GM23338 (cell line): Measurements from ENCODE around the gene EVL. TPM values are rescaled to one million over a fixed set of nuclear protein-coding genes. Genes with fewer than 3 reads are reported as not detected.

ENCODE experiments used
- ATAC-seq: fragments of 200-7000 bp; cut with Tn5 transposase; 3 replicates; pipeline ENCODE4 v1.9.1; 2020
- DNase-seq: peaks from one replicate; pipeline ENCODE4 v3.0.0-alpha.2; 2015; ENCODE audit warnings: low spot score
- H2AFZ ChIP-seq: fragments of 200-600 bp; sonication (generic); 2 replicates; pipeline ENCODE4 v1.8.0; 2016; ENCODE audit warnings: antibody characterized with exemption, mild to moderate bottlenecking, moderate library complexity
- H3F3A ChIP-seq: fragments of 200-600 bp; sonication (generic); replicated peaks from 2 replicates; pipeline ENCODE4 v1.8.0; 2017; ENCODE audit warnings: antibody characterized with exemption, mixed run types, low read depth
- H3K27ac ChIP-seq: fragments of 200-600 bp; sonication (generic); 2 replicates; pipeline ENCODE4 v1.6.1; 2016; ENCODE audit warnings: low read depth
- H3K27me3 ChIP-seq: fragments of 200-600 bp; sonication (generic); 2 replicates; pipeline ENCODE4 v1.8.0; 2016; ENCODE audit warnings: mild to moderate bottlenecking, mixed run types, moderate library complexity; ENCODE audit not compliant: insufficient read depth
- H3K36me3 ChIP-seq: fragments of 200-600 bp; sonication (generic); 2 replicates; pipeline ENCODE4 v1.8.0; 2016; ENCODE audit warnings: mild to moderate bottlenecking; ENCODE audit not compliant: insufficient read depth
- H3K4me1 ChIP-seq: fragments of 200-600 bp; sonication (generic); 2 replicates; pipeline ENCODE4 v1.8.0; 2016; ENCODE audit warnings: mild to moderate bottlenecking, moderate library complexity; ENCODE audit not compliant: insufficient read depth
- H3K4me2 ChIP-seq: fragments of 200-600 bp; sonication (generic); 2 replicates; pipeline ENCODE4 v1.7.1; 2017; ENCODE audit warnings: mixed run types
- H3K4me3 ChIP-seq: fragments of 200-600 bp; sonication (generic); 2 replicates; pipeline ENCODE4 v1.6.1; 2016; ENCODE audit warnings: mixed run types
- H3K79me2 ChIP-seq: fragments of 200-600 bp; sonication (generic); replicated peaks from 2 replicates; pipeline ENCODE4 v1.8.0; 2017; ENCODE audit warnings: mild to moderate bottlenecking; ENCODE audit not compliant: insufficient read depth
- H3K9me2 ChIP-seq: fragments of 200-600 bp; sonication (generic); 2 replicates; pipeline ENCODE4 v1.8.0; 2017; ENCODE audit not compliant: insufficient read depth
- H4K20me1 ChIP-seq: fragments of 200-600 bp; sonication (generic); replicated peaks from 2 replicates; pipeline ENCODE4 v1.8.0; 2017; ENCODE audit warnings: mild to moderate bottlenecking; ENCODE audit not compliant: insufficient read depth
- H3K27ac Mint-ChIP-seq: 2 replicates; pipeline ENCODE4 v1.8.0; 2020; ENCODE audit warnings: inconsistent platforms, mild to moderate bottlenecking, moderate library complexity, mixed read lengths
- H3K27me3 Mint-ChIP-seq: 3 replicates; pipeline ENCODE4 v1.8.0; 2022; ENCODE audit warnings: low read depth, mild to moderate bottlenecking, moderate library complexity, mixed read lengths, inconsistent platforms; ENCODE audit not compliant: insufficient read depth, poor library complexity
- H3K36me3 Mint-ChIP-seq: 3 replicates; pipeline ENCODE4 v1.8.0; 2021; ENCODE audit warnings: low read depth, mild to moderate bottlenecking, inconsistent platforms, moderate library complexity, mixed read lengths
- H3K4me1 Mint-ChIP-seq: 3 replicates; pipeline ENCODE4 v1.8.0; 2020; ENCODE audit warnings: mild to moderate bottlenecking, inconsistent platforms, mixed read lengths
- H3K4me3 Mint-ChIP-seq: 3 replicates; pipeline ENCODE4 v1.8.0; 2021; ENCODE audit warnings: moderate library complexity, mild to moderate bottlenecking, inconsistent platforms, mixed read lengths
- H3K9me3 Mint-ChIP-seq: 3 replicates; pipeline ENCODE4 v1.8.0; 2020; ENCODE audit warnings: moderate library complexity, mild to moderate bottlenecking, inconsistent platforms, mixed read lengths
- CREB1 ChIP-seq: fragments of 250-450 bp; sonication (Bioruptor Pico); IDR thresholded peaks from 2 replicates; pipeline ENCODE4 v1.5.0; 2020; ENCODE audit warnings: low read depth, mild to moderate bottlenecking, moderate library complexity
- EZH2 ChIP-seq: fragments of 200-600 bp; sonication (generic); IDR thresholded peaks from one replicate; pipeline ENCODE4 v1.8.0; 2017; ENCODE audit warnings: antibody characterized with exemption, mild to moderate bottlenecking, low read depth; ENCODE audit not compliant: unreplicated experiment
- JUNB ChIP-seq: IDR thresholded peaks from one replicate; pipeline ENCODE4 v1.6.1; 2016; ENCODE audit warnings: antibody characterized with exemption; ENCODE audit not compliant: unreplicated experiment
- NANOG ChIP-seq: IDR thresholded peaks from 2 replicates; pipeline ENCODE4 v1.6.1; 2016; ENCODE audit warnings: antibody characterized with exemption, borderline replicate concordance
- POLR2AphosphoS5 ChIP-seq: IDR thresholded peaks from 2 replicates; pipeline ENCODE4 v1.6.1; 2016; ENCODE audit warnings: antibody characterized with exemption, low read depth
- ZNF114 ChIP-seq: fragments of 250-450 bp; sonication (Bioruptor Pico); IDR thresholded peaks from 2 replicates; pipeline ENCODE4 v1.5.0; 2020; ENCODE audit warnings: mild to moderate bottlenecking, moderate library complexity
- ZNF331 ChIP-seq: fragments of 250-450 bp; sonication (Bioruptor Pico); IDR thresholded peaks from 2 replicates; pipeline ENCODE4 v1.5.0; 2020; ENCODE audit warnings: low read depth, mild to moderate bottlenecking, moderate library complexity
- polyA plus RNA-seq: library from polyadenylated mRNA; unstranded; fragments of >200 nt; fragmentation: Nextera tagmentation; extraction: Ambion mirVana; gene quantifications from 2 replicates; pipeline ENCODE4 v1.2.1, GENCODE V29; 2016
- total RNA-seq: library from RNA; depleted of rRNA; stranded (reverse); fragments of >200 nt; shearing (Covaris generic); gene quantifications from 2 replicates; pipeline ENCODE4 v1.2.3, GENCODE V29; 2014
- TF ChIP-seq, protein P1 (sequence below): fragments of 250-450 bp; sonication (Bioruptor Pico); IDR thresholded peaks from 2 replicates; pipeline ENCODE4 v1.5.0; 2020; ENCODE audit warnings: mild to moderate bottlenecking, moderate library complexity
- TF ChIP-seq, protein P2 (sequence below): IDR thresholded peaks from 2 replicates; pipeline ENCODE4 v1.6.1; 2016; ENCODE audit warnings: antibody characterized with exemption
- TF ChIP-seq, protein P3 (sequence below): IDR thresholded peaks from one replicate; pipeline ENCODE4 v1.6.1; 2018; ENCODE audit warnings: antibody characterized with exemption; ENCODE audit not compliant: unreplicated experiment

EVL gene
- total and polyA plus RNA-seq, 2 experiments from 2014 or later = 28.2 to 50.5 TPM

DNA sequence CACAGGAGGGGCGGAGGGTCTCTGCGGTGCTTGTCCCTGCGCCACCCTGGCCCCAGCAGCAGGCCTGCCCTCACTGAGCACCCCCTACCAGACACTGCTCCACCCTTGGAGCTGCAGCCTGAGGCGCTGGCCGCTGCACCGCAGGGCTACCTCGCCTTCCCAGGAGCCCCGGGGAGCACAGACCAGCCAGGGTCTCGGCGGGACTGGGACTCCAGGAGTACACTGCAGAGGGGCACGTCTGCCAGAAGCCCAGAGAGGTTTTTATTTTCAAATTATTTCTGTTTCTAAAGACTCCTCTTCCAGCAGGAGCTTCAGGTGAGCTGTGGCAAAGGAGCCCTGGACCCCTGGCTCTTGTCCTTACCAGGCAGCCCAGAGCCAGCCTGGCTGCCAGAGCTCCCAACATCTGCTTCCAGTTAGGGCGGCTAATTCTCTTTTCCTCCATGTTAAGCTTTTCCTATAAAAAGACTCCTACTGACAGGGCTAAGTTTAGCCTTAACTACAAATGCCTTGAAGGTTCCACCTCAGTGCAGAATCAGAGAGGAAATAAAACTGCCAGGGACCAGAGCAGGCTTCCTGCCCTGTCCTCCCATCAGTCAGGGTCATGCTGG is 67.8 kb downstream of the EVL start:
- DNase-seq (no peak), ATAC-seq (no peak)
- Histone ChIP-seq H3K4me3 (no peak overlapping the region), H3K27me3 (no peaks in the 10 kb centered on the region), H3K4me1 (peaks cover 4% of the 10 kb centered on the region; the same call in 1 of the 2 replicates), H3K36me3 (no peaks in the 10 kb centered on the region), H4K20me1 (no peaks in the 10 kb centered on the region; the same call in 1 of the 2 replicates), H3K4me2 (no peak overlapping the region), H2AFZ (no peak overlapping the region), H3K27ac (no peak overlapping the region), H3K79me2 (no peaks in the 10 kb centered on the region), H3F3A (no peaks in the 10 kb centered on the region), H3K9me2 (no peaks in the 10 kb centered on the region)
- Mint-ChIP-seq H3K36me3 (peaks cover 3% of the 10 kb centered on the region; the same call in 2 of the 3 replicates), H3K4me3 (no peak overlapping the region), H3K4me1 (peaks cover 11% of the 10 kb centered on the region), H3K9me3 (no peaks in the 10 kb centered on the region; the same call in 2 of the 3 replicates), H3K27me3 (peaks cover 9% of the 10 kb centered on the region), H3K27ac (no peak overlapping the region)
- TF ChIP-seq EZH2 (no peak), POLR2AphosphoS5 (no peak), ZNF114 (CRISPR knock-in tag) (no peak), ZNF331 (CRISPR knock-in tag) (no peak), CREB1 (CRISPR knock-in tag) (no peak), JUNB (no peak), NANOG (no peak)
- TF ChIP-seq, protein P1, sequence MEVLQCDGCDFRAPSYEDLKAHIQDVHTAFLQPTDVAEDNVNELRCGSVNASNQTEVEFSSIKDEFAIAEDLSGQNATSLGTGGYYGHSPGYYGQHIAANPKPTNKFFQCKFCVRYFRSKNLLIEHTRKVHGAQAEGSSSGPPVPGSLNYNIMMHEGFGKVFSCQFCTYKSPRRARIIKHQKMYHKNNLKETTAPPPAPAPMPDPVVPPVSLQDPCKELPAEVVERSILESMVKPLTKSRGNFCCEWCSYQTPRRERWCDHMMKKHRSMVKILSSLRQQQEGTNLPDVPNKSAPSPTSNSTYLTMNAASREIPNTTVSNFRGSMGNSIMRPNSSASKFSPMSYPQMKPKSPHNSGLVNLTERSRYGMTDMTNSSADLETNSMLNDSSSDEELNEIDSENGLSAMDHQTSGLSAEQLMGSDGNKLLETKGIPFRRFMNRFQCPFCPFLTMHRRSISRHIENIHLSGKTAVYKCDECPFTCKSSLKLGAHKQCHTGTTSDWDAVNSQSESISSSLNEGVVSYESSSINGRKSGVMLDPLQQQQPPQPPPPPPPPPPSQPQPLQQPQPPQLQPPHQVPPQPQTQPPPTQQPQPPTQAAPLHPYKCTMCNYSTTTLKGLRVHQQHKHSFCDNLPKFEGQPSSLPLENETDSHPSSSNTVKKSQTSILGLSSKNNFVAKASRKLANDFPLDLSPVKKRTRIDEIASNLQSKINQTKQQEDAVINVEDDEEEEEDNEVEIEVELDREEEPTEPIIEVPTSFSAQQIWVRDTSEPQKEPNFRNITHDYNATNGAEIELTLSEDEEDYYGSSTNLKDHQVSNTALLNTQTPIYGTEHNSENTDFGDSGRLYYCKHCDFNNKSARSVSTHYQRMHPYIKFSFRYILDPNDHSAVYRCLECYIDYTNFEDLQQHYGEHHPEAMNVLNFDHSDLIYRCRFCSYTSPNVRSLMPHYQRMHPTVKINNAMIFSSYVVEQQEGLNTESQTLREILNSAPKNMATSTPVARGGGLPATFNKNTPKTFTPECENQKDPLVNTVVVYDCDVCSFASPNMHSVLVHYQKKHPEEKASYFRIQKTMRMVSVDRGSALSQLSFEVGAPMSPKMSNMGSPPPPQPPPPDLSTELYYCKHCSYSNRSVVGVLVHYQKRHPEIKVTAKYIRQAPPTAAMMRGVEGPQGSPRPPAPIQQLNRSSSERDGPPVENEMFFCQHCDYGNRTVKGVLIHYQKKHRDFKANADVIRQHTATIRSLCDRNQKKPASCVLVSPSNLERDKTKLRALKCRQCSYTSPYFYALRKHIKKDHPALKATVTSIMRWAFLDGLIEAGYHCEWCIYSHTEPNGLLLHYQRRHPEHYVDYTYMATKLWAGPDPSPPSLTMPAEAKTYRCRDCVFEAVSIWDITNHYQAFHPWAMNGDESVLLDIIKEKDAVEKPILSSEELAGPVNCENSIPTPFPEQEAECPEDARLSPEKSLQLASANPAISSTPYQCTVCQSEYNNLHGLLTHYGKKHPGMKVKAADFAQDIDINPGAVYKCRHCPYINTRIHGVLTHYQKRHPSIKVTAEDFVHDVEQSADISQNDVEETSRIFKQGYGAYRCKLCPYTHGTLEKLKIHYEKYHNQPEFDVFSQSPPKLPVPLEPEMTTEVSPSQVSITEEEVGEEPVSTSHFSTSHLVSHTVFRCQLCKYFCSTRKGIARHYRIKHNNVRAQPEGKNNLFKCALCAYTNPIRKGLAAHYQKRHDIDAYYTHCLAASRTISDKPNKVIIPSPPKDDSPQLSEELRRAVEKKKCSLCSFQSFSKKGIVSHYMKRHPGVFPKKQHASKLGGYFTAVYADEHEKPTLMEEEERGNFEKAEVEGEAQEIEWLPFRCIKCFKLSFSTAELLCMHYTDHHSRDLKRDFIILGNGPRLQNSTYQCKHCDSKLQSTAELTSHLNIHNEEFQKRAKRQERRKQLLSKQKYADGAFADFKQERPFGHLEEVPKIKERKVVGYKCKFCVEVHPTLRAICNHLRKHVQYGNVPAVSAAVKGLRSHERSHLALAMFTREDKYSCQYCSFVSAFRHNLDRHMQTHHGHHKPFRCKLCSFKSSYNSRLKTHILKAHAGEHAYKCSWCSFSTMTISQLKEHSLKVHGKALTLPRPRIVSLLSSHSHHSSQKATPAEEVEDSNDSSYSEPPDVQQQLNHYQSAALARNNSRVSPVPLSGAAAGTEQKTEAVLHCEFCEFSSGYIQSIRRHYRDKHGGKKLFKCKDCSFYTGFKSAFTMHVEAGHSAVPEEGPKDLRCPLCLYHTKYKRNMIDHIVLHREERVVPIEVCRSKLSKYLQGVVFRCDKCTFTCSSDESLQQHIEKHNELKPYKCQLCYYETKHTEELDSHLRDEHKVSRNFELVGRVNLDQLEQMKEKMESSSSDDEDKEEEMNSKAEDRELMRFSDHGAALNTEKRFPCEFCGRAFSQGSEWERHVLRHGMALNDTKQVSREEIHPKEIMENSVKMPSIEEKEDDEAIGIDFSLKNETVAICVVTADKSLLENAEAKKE (CRISPR knock-in tag) = no peak
- TF ChIP-seq, protein P2, sequence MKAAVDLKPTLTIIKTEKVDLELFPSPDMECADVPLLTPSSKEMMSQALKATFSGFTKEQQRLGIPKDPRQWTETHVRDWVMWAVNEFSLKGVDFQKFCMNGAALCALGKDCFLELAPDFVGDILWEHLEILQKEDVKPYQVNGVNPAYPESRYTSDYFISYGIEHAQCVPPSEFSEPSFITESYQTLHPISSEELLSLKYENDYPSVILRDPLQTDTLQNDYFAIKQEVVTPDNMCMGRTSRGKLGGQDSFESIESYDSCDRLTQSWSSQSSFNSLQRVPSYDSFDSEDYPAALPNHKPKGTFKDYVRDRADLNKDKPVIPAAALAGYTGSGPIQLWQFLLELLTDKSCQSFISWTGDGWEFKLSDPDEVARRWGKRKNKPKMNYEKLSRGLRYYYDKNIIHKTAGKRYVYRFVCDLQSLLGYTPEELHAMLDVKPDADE = no peak
- TF ChIP-seq, protein P3, sequence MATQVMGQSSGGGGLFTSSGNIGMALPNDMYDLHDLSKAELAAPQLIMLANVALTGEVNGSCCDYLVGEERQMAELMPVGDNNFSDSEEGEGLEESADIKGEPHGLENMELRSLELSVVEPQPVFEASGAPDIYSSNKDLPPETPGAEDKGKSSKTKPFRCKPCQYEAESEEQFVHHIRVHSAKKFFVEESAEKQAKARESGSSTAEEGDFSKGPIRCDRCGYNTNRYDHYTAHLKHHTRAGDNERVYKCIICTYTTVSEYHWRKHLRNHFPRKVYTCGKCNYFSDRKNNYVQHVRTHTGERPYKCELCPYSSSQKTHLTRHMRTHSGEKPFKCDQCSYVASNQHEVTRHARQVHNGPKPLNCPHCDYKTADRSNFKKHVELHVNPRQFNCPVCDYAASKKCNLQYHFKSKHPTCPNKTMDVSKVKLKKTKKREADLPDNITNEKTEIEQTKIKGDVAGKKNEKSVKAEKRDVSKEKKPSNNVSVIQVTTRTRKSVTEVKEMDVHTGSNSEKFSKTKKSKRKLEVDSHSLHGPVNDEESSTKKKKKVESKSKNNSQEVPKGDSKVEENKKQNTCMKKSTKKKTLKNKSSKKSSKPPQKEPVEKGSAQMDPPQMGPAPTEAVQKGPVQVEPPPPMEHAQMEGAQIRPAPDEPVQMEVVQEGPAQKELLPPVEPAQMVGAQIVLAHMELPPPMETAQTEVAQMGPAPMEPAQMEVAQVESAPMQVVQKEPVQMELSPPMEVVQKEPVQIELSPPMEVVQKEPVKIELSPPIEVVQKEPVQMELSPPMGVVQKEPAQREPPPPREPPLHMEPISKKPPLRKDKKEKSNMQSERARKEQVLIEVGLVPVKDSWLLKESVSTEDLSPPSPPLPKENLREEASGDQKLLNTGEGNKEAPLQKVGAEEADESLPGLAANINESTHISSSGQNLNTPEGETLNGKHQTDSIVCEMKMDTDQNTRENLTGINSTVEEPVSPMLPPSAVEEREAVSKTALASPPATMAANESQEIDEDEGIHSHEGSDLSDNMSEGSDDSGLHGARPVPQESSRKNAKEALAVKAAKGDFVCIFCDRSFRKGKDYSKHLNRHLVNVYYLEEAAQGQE = no peak
